ENCODE results near the gene DRC1.

The DRC1 gene

DNA sequence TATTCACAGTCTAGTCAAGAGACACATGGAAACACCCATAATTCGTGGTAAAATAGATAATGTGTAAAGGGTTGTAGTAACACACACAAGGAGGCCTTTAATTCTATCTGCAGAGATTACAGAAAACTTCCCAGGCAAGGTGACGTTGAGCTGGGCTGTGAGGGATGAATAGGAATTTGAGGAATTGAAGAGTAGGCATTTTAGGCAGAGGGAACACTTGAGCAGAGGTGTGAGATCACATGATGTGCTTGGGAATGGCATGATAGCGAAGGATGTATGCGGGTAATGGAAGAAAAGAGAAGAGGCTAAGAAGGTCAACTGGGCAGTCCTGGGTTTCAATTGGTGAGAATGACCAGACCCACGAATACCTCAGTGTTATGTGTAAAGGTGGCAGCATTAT, 20.2 kb downstream of the DRC1 start:
- Histone ChIP-seq H3K27me3 (replicated peaks; ENCODE audit: control insufficient read depth, insufficient read depth, low read length) (no peaks in the 10 kb centered on the region), H3K4me3 (replicated peaks; ENCODE audit: low read depth, low read length) (no peak overlapping the region), H3K36me3 (ENCODE audit: control insufficient read depth, insufficient read depth, low read length) (no peaks in the 10 kb centered on the region)
- TF ChIP-seq, protein P1, sequence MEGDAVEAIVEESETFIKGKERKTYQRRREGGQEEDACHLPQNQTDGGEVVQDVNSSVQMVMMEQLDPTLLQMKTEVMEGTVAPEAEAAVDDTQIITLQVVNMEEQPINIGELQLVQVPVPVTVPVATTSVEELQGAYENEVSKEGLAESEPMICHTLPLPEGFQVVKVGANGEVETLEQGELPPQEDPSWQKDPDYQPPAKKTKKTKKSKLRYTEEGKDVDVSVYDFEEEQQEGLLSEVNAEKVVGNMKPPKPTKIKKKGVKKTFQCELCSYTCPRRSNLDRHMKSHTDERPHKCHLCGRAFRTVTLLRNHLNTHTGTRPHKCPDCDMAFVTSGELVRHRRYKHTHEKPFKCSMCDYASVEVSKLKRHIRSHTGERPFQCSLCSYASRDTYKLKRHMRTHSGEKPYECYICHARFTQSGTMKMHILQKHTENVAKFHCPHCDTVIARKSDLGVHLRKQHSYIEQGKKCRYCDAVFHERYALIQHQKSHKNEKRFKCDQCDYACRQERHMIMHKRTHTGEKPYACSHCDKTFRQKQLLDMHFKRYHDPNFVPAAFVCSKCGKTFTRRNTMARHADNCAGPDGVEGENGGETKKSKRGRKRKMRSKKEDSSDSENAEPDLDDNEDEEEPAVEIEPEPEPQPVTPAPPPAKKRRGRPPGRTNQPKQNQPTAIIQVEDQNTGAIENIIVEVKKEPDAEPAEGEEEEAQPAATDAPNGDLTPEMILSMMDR (IDR thresholded peaks at IDR 0.05; ENCODE audit: insufficient read depth, low read length, poor library complexity, severe bottlenecking): no peak
- DNase-seq (ENCODE audit: extremely low read depth, insufficient read length): no peak

- TF ChIP-seq, protein P1 (IDR thresholded peaks at IDR 0.05; ENCODE audit: insufficient read depth, low read length, poor library complexity, severe bottlenecking): no peak
- no peaks in the 10 kb centered on the region for H3K36me3 ChIP-seq (ENCODE audit: control insufficient read depth, insufficient read depth, low read length)
- no peak for DNase-seq (ENCODE audit: extremely low read depth, insufficient read length)
- no peak overlapping the region for H3K4me3 ChIP-seq (replicated peaks; ENCODE audit: low read depth, low read length)
- no peaks in the 10 kb centered on the region for H3K27me3 ChIP-seq (replicated peaks; ENCODE audit: control insufficient read depth, insufficient read depth, low read length)
Measured at GRCh38 chr2:26422947-26423629, 21.4 kb downstream of the DRC1 start.

DNA sequence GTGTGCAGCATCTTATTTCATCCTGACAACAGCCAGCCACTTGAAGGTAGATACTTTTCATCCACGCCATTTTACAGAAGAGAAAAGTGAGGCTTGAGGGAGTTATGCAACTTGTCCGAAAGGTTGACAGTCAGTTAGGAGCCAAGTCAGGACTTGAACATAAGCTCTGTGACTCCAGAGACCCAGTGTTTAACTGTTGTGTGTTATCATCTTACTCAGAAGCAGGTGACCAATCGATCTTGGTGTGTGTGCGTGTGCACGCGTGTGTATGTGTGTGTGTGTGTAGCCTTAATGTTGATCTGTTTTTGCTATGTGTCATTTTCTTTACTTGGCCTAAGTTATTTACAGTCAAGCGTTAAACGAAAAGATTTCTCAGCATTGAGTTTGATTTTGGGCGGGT, 22.0 kb downstream of the DRC1 start:
- DNase-seq (ENCODE audit: extremely low read depth, insufficient read length): no peak
- no peak overlapping the region for H3K4me3 ChIP-seq (replicated peaks; ENCODE audit: low read depth, low read length)
- no peaks in the 10 kb centered on the region for H3K36me3 ChIP-seq (ENCODE audit: control insufficient read depth, insufficient read depth, low read length)
- no peaks in the 10 kb centered on the region for H3K27me3 ChIP-seq (replicated peaks; ENCODE audit: control insufficient read depth, insufficient read depth, low read length)
- TF ChIP-seq, protein P1 (IDR thresholded peaks at IDR 0.05; ENCODE audit: insufficient read depth, low read length, poor library complexity, severe bottlenecking): no peak

DNA sequence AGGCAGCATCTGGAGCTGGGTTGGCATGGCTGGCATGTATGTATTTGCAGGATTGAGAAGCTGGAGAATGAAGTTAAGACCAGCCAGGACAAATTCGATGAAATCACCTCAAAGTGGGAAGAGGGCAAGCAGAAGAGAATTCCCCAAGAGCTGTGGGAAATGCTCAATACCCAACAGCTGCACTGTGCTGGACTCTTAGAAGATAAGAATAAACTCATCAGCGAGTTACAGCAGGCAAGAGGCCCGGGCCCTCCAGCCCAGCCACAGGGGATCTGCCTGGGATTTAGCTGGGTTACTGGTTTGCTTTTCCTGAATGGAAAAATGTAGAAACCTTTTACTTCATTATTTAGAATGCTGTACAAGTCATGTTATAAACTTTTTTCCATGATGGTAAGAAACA, 22.5 kb downstream of the DRC1 start:
- H3K4me3 ChIP-seq (replicated peaks; ENCODE audit: low read depth, low read length): no peak overlapping the region
- DNase-seq (ENCODE audit: extremely low read depth, insufficient read length): no peak
- H3K27me3 ChIP-seq (replicated peaks; ENCODE audit: control insufficient read depth, insufficient read depth, low read length): no peaks in the 10 kb centered on the region
- no peaks in the 10 kb centered on the region for H3K36me3 ChIP-seq (ENCODE audit: control insufficient read depth, insufficient read depth, low read length)
- TF ChIP-seq, protein P1 (IDR thresholded peaks at IDR 0.05; ENCODE audit: insufficient read depth, low read length, poor library complexity, severe bottlenecking): no peak

DNA sequence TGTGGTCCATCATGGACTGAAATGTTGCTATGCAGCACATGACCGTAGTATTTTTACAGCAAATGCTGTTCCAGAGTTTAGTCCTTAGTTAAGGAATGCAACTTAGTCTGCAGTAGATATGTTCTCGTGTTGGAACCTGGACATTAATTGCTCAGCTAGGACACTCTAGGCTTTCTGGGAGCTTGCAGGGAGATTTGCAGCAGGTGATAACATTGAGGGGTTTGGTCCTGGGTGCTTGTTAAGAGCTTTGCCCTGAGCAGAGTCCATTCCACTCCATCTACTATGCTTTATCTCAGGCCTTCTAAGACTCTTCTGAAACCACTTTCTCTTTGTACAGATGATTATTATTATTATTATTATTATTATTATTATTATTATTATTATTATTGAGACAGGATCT, 27.1 kb downstream of the DRC1 start:
- no peak for DNase-seq (ENCODE audit: extremely low read depth, insufficient read length)
- H3K36me3 ChIP-seq (ENCODE audit: control insufficient read depth, insufficient read depth, low read length): no peaks in the 10 kb centered on the region
- no peak overlapping the region for H3K4me3 ChIP-seq (replicated peaks; ENCODE audit: low read depth, low read length)
- no peaks in the 10 kb centered on the region for H3K27me3 ChIP-seq (replicated peaks; ENCODE audit: control insufficient read depth, insufficient read depth, low read length)
- TF ChIP-seq, protein P1 (IDR thresholded peaks at IDR 0.05; ENCODE audit: insufficient read depth, low read length, poor library complexity, severe bottlenecking): no peak
